Smooth muscle cell (in vitro differentiated cells): ENCODE data around the gene TCF19. TPM values are rescaled to one million over a fixed set of nuclear protein-coding genes. Genes with fewer than 3 reads are reported as not detected.

Experiments
- DNase-seq: peaks from one replicate; lab custom pipeline; 2025; ENCODE audit not compliant: unreplicated experiment; lab: John Stamatoyannopoulos, UW
- H2AFZ ChIP-seq: fragments of 200-600 bp; sonication (generic); 2 replicates; pipeline ENCODE4 v1.6.0; 2016; ENCODE audit warnings: antibody characterized with exemption, low read depth, mild to moderate bottlenecking
- H3F3A ChIP-seq: fragments of 200-600 bp; sonication (generic); 2 replicates; pipeline ENCODE4 v1.6.0; 2017; ENCODE audit warnings: antibody characterized with exemption, low read depth
- H3K27ac ChIP-seq: fragments of 200-600 bp; sonication (generic); 2 replicates; pipeline ENCODE4 v1.5.1; 2016; ENCODE audit warnings: low read depth, mild to moderate bottlenecking
- H3K27me3 ChIP-seq: fragments of 200-600 bp; sonication (generic); 2 replicates; pipeline ENCODE4 v1.6.1; 2016; ENCODE audit warnings: low read depth, mild to moderate bottlenecking
- H3K36me3 ChIP-seq: fragments of 200-600 bp; sonication (generic); 2 replicates; pipeline ENCODE4 v1.5.1; 2016; ENCODE audit warnings: low read depth
- H3K4me1 ChIP-seq: fragments of 200-600 bp; sonication (generic); 2 replicates; pipeline ENCODE4 v1.5.1; 2016; ENCODE audit warnings: low read depth
- H3K4me2 ChIP-seq: fragments of 200-600 bp; sonication (generic); 2 replicates; pipeline ENCODE4 v1.6.0; 2016; ENCODE audit warnings: mild to moderate bottlenecking
- H3K4me3 ChIP-seq: fragments of 200-600 bp; sonication (generic); 2 replicates; pipeline ENCODE4 v1.5.1; 2016; ENCODE audit warnings: mild to moderate bottlenecking
- H3K79me2 ChIP-seq: fragments of 200-600 bp; sonication (generic); 2 replicates; pipeline ENCODE4 v1.6.0; 2016; ENCODE audit warnings: low read depth, mild to moderate bottlenecking
- H3K9ac ChIP-seq: fragments of 200-600 bp; sonication (generic); 2 replicates; pipeline ENCODE4 v1.6.0; 2016; ENCODE audit warnings: low read depth
- H3K9me3 ChIP-seq: fragments of 200-600 bp; sonication (generic); replicated peaks from 2 replicates; pipeline ENCODE4 v1.5.1; 2016; ENCODE audit warnings: low read depth
- H4K20me1 ChIP-seq: fragments of 200-600 bp; sonication (generic); 2 replicates; pipeline ENCODE4 v1.6.0; 2016; ENCODE audit warnings: low read depth
- WGBS: methylation state at CpG from one replicate; pipeline ENCODE4 v1.1.7; 2016; ENCODE audit warnings: low lambda C conversion rate; 5-methylcytosine and 5-hydroxymethylcytosine counted together
- polyA plus RNA-seq: library from polyadenylated mRNA; unstranded; fragments of >200 nt; fragmentation: Nextera tagmentation; extraction: Ambion mirVana; gene quantifications from 2 replicates; pipeline ENCODE4 v1.2.1, GENCODE V29; 2016
- total RNA-seq: library from RNA; depleted of rRNA; stranded (reverse); fragments of >200 nt; gene quantifications from 2 replicates; pipeline ENCODE4 v1.2.3, GENCODE V29; 2014
- TF ChIP-seq, protein P1 (sequence below): fragments of 200-600 bp; sonication (generic); IDR thresholded peaks from 2 replicates; pipeline ENCODE4 v1.5.1; 2017; ENCODE audit warnings: borderline replicate concordance, mild to moderate bottlenecking, antibody characterized with exemption; ENCODE audit not compliant: insufficient read depth, poor library complexity, severe bottlenecking

Gene TCF19
- total and polyA plus RNA-seq, 2 experiments from 2014 or later: 7.8 to 10.5 TPM

DNA sequence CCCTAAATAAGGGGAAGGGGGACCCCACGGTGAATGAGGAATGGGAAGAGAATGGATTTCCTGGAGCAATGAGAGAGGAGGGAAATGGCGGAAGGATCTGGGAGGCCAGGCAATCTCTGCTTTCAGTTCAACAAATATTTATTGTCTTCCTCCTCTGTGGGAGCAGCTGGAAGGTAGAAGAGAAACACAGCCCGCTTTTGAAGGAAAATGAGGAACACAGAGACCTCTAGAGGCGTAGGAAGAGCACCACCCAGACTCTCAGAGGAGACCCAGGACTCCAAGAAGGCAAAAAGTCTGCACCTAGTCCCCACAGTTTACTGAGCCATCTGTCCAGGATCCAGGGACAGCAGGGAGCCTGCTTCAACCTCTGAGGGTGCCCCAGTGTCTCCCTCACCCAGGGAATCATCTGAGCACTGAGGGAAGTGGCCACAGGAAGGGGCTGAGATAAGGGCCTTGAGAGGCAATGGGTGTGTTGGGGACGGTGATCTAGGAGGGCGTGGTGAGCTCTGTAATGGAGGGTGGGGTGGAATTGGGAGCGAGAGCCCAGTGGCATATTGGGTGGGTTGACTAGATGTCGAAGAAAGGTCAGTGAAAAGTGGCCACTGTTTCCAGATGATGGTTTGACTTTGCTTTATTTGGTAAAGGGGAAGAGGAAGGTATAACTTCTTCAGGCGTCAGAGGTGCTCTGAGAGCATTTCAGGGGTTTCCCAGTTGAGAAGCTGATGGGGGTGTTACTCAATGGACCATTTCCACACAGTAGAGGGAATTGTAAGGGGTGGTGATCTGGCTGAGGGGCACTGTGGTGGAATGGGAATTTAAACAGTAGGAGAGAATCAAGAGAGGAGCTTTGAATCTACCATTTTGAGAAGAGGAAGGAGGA, 43.2 kb upstream of the TCF19 start:
- no peaks in the 10 kb centered on the region for H4K20me1 ChIP-seq
- H3K9me3 ChIP-seq: no peaks in the 10 kb centered on the region
- peaks cover 23% of the 10 kb centered on the region for H3K4me1 ChIP-seq
- peak overlapping the region; percentile 63 for H2AFZ ChIP-seq
- peak overlapping the region; percentile 60 for H3K9ac ChIP-seq
- DNase-seq: no peak
- TF ChIP-seq, protein P1, sequence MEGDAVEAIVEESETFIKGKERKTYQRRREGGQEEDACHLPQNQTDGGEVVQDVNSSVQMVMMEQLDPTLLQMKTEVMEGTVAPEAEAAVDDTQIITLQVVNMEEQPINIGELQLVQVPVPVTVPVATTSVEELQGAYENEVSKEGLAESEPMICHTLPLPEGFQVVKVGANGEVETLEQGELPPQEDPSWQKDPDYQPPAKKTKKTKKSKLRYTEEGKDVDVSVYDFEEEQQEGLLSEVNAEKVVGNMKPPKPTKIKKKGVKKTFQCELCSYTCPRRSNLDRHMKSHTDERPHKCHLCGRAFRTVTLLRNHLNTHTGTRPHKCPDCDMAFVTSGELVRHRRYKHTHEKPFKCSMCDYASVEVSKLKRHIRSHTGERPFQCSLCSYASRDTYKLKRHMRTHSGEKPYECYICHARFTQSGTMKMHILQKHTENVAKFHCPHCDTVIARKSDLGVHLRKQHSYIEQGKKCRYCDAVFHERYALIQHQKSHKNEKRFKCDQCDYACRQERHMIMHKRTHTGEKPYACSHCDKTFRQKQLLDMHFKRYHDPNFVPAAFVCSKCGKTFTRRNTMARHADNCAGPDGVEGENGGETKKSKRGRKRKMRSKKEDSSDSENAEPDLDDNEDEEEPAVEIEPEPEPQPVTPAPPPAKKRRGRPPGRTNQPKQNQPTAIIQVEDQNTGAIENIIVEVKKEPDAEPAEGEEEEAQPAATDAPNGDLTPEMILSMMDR: no peak
- H3K36me3 ChIP-seq: no peaks in the 10 kb centered on the region
- peak overlapping the region; percentile 41 for H3K4me3 ChIP-seq
- H3K27me3 ChIP-seq: no peaks in the 10 kb centered on the region
- H3K27ac ChIP-seq: peak overlapping the region; percentile 86
- H3K4me2 ChIP-seq: peak overlapping the region; percentile 77
- H3F3A ChIP-seq: peaks cover 8% of the 10 kb centered on the region
- 74% methylated on average over 8 of the region's 9 CpGs for WGBS
- no peaks in the 10 kb centered on the region for H3K79me2 ChIP-seq

DNA sequence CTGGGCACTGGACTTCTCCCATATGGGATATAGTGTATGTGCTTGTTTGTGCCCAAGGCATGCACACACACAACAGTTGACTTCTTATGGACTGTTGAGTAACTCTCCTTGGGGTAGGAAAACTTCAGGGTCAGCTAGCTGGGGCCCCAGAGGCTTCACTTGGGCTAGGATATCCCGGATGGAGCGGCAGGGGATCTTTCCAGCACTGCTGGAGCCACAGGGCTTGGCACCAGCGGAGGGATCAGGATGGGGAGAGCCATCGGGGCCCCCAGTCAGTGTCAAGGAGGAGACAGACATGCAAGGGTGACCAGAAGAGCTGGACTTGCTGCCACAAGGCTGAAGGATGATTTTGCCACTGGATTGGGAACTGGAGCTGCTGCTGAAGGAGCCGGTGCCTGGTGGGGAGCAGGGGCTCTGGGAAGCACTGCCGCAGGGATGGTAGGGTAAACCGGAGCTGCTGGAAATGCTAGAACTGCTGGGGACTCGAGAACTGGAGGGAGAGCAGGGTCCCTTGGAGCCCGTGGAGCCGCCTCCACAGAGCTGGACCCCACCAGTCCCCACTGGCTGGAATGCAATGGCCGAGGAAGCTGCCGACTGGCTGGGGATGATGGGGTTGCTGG, 42.3 kb upstream of the TCF19 start:
- no peaks in the 10 kb centered on the region for H3K79me2 ChIP-seq
- no peak overlapping the region for H3K27ac ChIP-seq
- no peaks in the 10 kb centered on the region for H3K27me3 ChIP-seq
- no peak overlapping the region for H3K4me3 ChIP-seq
- H3K9me3 ChIP-seq: no peaks in the 10 kb centered on the region
- DNase-seq: no peak
- H3K36me3 ChIP-seq: no peaks in the 10 kb centered on the region
- H4K20me1 ChIP-seq: no peaks in the 10 kb centered on the region
- peaks cover 14% of the 10 kb centered on the region for H3K4me1 ChIP-seq
- H2AFZ ChIP-seq: no peak overlapping the region
- no peak overlapping the region for H3K4me2 ChIP-seq
- 98% methylated on average over 12 of the region's 12 CpGs for WGBS
- TF ChIP-seq, protein P1: no peak
- no peak overlapping the region for H3K9ac ChIP-seq
- peaks cover 8% of the 10 kb centered on the region for H3F3A ChIP-seq

DNA sequence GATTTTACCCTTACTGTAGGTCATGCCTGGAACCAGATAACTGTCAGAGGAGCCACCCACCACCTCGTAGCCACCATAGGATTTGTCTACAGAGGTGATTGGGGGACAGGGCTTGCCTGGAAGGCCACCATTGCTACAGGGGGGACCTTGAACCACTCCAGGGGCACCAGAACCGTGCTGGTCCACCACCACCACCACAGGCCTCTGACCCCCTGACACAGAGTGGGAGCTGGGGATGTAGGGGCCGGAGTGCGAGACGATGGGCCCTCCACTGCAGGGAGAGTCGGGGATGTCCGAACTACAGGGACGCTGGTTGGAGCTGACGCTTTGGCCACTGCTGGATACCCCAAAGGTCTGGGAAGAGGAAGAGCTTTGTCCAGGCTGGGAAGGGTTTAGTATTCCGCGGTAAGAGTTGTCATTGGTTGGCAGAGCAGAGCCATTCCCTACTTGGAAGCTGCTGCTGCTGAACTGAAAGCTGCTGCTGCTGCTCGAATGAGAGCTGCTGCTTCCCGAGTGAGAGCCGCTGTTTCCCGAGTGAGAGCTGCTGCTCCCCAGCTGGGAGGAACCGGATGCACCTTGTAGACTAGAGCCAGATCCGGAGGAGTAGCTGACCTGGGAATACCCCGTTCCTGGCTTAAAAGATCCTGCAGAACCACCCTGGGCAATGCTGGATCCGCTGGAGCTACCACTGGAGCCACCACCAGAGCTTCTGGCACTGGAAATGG, 41.6 kb upstream of the TCF19 start:
- Histone ChIP-seq H3K9me3 (no peaks in the 10 kb centered on the region), H2AFZ (no peak overlapping the region), H3K4me2 (no peak overlapping the region), H3K27me3 (no peaks in the 10 kb centered on the region), H3F3A (peaks cover 8% of the 10 kb centered on the region), H3K4me3 (no peak overlapping the region), H3K27ac (no peak overlapping the region), H3K36me3 (no peaks in the 10 kb centered on the region), H3K79me2 (no peaks in the 10 kb centered on the region), H4K20me1 (no peaks in the 10 kb centered on the region), H3K4me1 (peaks cover 12% of the 10 kb centered on the region), H3K9ac (no peak overlapping the region)
- TF ChIP-seq, protein P1: no peak
- whole genome bisulfite sequencing: 92% methylated on average over 19 of the region's 19 CpGs
- no peak for DNase-seq
